ENCODE data around the gene STX5. TPM values are rescaled to one million over a fixed set of nuclear protein-coding genes. Genes with fewer than 3 reads are reported as not detected.

Gene STX5
- total RNA-seq, 1 experiment from 2014 or later, result 24.0 TPM

GRCh38 chr11:62858201-62858600 lies 26.4 kb upstream of the STX5 start:
- H3K4me3 ChIP-seq (ENCODE audit: insufficient read depth, low read depth, low read length), result peak overlapping the region; percentile 84
- no peaks in the 10 kb centered on the region for H3K27me3 ChIP-seq (ENCODE audit: control insufficient read depth, insufficient read depth, low read length)
- no peak for DNase-seq
- H3K36me3 ChIP-seq (replicated peaks; ENCODE audit: control insufficient read depth, insufficient read depth, low read length), result peaks cover 21% of the 10 kb centered on the region

- Histone ChIP-seq H3K4me3 (ENCODE audit: insufficient read depth, low read depth, low read length) (peak overlapping the region; percentile 84), H3K27me3 (ENCODE audit: control insufficient read depth, insufficient read depth, low read length) (no peaks in the 10 kb centered on the region), H3K36me3 (replicated peaks; ENCODE audit: control insufficient read depth, insufficient read depth, low read length) (peaks cover 25% of the 10 kb centered on the region)
- no peak for DNase-seq
Measured at GRCh38 chr11:62857541-62857982, 25.7 kb upstream of the STX5 start.

GRCh38 chr11:62856333-62856895 lies 24.6 kb upstream of the STX5 start:
- H3K4me3 ChIP-seq (ENCODE audit: insufficient read depth, low read depth, low read length), result peak overlapping the region; percentile 84
- no peaks in the 10 kb centered on the region for H3K27me3 ChIP-seq (ENCODE audit: control insufficient read depth, insufficient read depth, low read length)
- no peak for DNase-seq
- H3K36me3 ChIP-seq (replicated peaks; ENCODE audit: control insufficient read depth, insufficient read depth, low read length), result peaks cover 31% of the 10 kb centered on the region

GRCh38 chr11:62855571-62856332 lies 23.9 kb upstream of the STX5 start:
- H3K36me3 ChIP-seq (replicated peaks; ENCODE audit: control insufficient read depth, insufficient read depth, low read length), result peaks cover 31% of the 10 kb centered on the region

GRCh38 chr11:62854825-62855570 lies 23.1 kb upstream of the STX5 start:
- peaks cover 31% of the 10 kb centered on the region for H3K36me3 ChIP-seq (replicated peaks; ENCODE audit: control insufficient read depth, insufficient read depth, low read length)
- DNase-seq, result no peak
- peak overlapping the region; percentile 84 for H3K4me3 ChIP-seq (ENCODE audit: insufficient read depth, low read depth, low read length)
- no peaks in the 10 kb centered on the region for H3K27me3 ChIP-seq (ENCODE audit: control insufficient read depth, insufficient read depth, low read length)

More at GRCh38 chr11:62855571-62856332, 23.9 kb upstream of the STX5 start:
- no peaks in the 10 kb centered on the region for H3K27me3 ChIP-seq (ENCODE audit: control insufficient read depth, insufficient read depth, low read length)
- peak overlapping the region; percentile 84 for H3K4me3 ChIP-seq (ENCODE audit: insufficient read depth, low read depth, low read length)
- DNase-seq, result peak; percentile 95

- no peaks in the 10 kb centered on the region for H3K27me3 ChIP-seq (ENCODE audit: control insufficient read depth, insufficient read depth, low read length)
- H3K36me3 ChIP-seq (replicated peaks; ENCODE audit: control insufficient read depth, insufficient read depth, low read length), result peaks cover 31% of the 10 kb centered on the region
- no peak for DNase-seq
- H3K4me3 ChIP-seq (ENCODE audit: insufficient read depth, low read depth, low read length), result peak overlapping the region; percentile 84
Measured at GRCh38 chr11:62854013-62854824, 22.4 kb upstream of the STX5 start.

GRCh38 chr11:62853279-62853965 lies 21.6 kb upstream of the STX5 start:
- Histone ChIP-seq H3K4me3 (ENCODE audit: insufficient read depth, low read depth, low read length) (peak overlapping the region; percentile 84), H3K36me3 (replicated peaks; ENCODE audit: control insufficient read depth, insufficient read depth, low read length) (peaks cover 31% of the 10 kb centered on the region), H3K27me3 (ENCODE audit: control insufficient read depth, insufficient read depth, low read length) (no peaks in the 10 kb centered on the region)
- no peak for DNase-seq

GRCh38 chr11:62852523-62853188 lies 20.8 kb upstream of the STX5 start:
- peak overlapping the region; percentile 84; the same call in 1 of the 2 replicates for H3K4me3 ChIP-seq (ENCODE audit: insufficient read depth, low read depth, low read length)
- DNase-seq, result no peak
- H3K36me3 ChIP-seq (replicated peaks; ENCODE audit: control insufficient read depth, insufficient read depth, low read length), result peaks cover 31% of the 10 kb centered on the region
- no peaks in the 10 kb centered on the region for H3K27me3 ChIP-seq (ENCODE audit: control insufficient read depth, insufficient read depth, low read length)

- Histone ChIP-seq H3K27me3 (ENCODE audit: control insufficient read depth, insufficient read depth, low read length) (no peaks in the 10 kb centered on the region), H3K36me3 (replicated peaks; ENCODE audit: control insufficient read depth, insufficient read depth, low read length) (peaks cover 31% of the 10 kb centered on the region), H3K4me3 (ENCODE audit: insufficient read depth, low read depth, low read length) (no peak overlapping the region)
- DNase-seq, result no peak
Measured at GRCh38 chr11:62851807-62852522, 20.1 kb upstream of the STX5 start.

GRCh38 chr11:62850911-62851806 lies 19.3 kb upstream of the STX5 start:
- H3K36me3 ChIP-seq (replicated peaks; ENCODE audit: control insufficient read depth, insufficient read depth, low read length), result peaks cover 31% of the 10 kb centered on the region
- H3K27me3 ChIP-seq (ENCODE audit: control insufficient read depth, insufficient read depth, low read length), result no peaks in the 10 kb centered on the region
- DNase-seq, result no peak
- H3K4me3 ChIP-seq (ENCODE audit: insufficient read depth, low read depth, low read length), result no peak overlapping the region

- H3K27me3 ChIP-seq (ENCODE audit: control insufficient read depth, insufficient read depth, low read length), result no peaks in the 10 kb centered on the region
- H3K4me3 ChIP-seq (ENCODE audit: insufficient read depth, low read depth, low read length), result no peak overlapping the region
- H3K36me3 ChIP-seq (replicated peaks; ENCODE audit: control insufficient read depth, insufficient read depth, low read length), result peaks cover 8% of the 10 kb centered on the region
- DNase-seq, result no peak
Measured at GRCh38 chr11:62847767-62848314, 16.0 kb upstream of the STX5 start.

- no peak for DNase-seq
- Histone ChIP-seq H3K27me3 (ENCODE audit: control insufficient read depth, insufficient read depth, low read length) (no peaks in the 10 kb centered on the region), H3K36me3 (replicated peaks; ENCODE audit: control insufficient read depth, insufficient read depth, low read length) (no peaks in the 10 kb centered on the region), H3K4me3 (ENCODE audit: insufficient read depth, low read depth, low read length) (no peak overlapping the region)
Measured at GRCh38 chr11:62846177-62846576, 14.3 kb upstream of the STX5 start.
